ENCODE measurements around the gene FER.
A peak's percentile ranks its signal among the peaks of the same experiment; 100 is the strongest.

The FER gene

DNA sequence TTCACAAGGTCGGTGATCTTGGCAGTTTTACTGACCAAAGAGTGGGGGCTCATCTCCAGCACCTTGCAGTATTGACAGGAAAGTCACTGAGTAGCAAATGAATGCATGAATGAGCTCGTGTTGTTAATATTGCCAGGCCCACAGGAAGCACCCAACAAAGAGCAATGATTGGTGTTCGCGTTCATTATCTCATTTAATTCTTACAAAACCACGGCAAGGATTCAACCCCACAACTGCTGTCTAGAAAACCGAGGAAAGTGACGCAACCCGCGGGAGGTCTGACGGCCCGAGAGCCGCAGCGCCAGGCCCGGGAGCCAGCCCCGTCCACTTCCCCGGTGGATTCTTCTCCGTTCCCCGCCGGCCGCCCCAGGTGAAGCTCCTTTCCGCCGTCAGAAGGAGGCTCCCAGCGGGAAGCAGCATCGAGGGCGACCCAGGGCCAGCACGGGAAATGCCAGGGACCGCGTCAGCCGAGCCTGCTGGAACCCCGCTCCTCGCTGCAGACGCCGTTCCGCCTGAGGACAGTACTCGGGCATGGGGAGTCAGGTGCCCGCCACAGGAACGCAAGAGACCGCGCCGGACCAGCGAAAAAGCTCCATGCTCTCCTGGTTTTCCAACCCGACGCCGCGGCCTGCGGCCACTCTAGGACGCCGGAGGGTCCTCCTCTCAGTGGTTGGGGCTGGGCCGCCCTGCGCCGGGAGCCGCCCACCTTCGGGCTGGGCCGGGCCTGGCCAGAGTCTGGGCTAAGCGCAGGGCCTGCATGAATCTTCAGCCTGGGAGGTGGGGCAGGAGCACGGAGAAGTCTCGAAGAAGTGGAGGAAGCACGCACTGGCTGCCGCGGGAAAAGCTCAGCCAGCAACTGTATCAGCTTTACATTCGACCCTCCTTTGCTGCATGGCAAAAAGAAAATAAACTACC lies 19.8 kb upstream of the FER start:
- peak; percentile 92 for DNase-seq
- no peaks in the 10 kb centered on the region for H3K9me3 ChIP-seq
- no peaks in the 10 kb centered on the region for H3K36me3 ChIP-seq
- TF ChIP-seq, protein P1, sequence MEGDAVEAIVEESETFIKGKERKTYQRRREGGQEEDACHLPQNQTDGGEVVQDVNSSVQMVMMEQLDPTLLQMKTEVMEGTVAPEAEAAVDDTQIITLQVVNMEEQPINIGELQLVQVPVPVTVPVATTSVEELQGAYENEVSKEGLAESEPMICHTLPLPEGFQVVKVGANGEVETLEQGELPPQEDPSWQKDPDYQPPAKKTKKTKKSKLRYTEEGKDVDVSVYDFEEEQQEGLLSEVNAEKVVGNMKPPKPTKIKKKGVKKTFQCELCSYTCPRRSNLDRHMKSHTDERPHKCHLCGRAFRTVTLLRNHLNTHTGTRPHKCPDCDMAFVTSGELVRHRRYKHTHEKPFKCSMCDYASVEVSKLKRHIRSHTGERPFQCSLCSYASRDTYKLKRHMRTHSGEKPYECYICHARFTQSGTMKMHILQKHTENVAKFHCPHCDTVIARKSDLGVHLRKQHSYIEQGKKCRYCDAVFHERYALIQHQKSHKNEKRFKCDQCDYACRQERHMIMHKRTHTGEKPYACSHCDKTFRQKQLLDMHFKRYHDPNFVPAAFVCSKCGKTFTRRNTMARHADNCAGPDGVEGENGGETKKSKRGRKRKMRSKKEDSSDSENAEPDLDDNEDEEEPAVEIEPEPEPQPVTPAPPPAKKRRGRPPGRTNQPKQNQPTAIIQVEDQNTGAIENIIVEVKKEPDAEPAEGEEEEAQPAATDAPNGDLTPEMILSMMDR (IDR thresholded peaks at IDR 0.05; ENCODE audit: low read depth, low read length), result no peak
- H3K27me3 ChIP-seq, result no peaks in the 10 kb centered on the region
- peak overlapping the region; percentile 82 for H3K4me3 ChIP-seq (ENCODE audit: low read depth, low read length)
- H3K4me1 ChIP-seq, result no peaks in the 10 kb centered on the region

DNA sequence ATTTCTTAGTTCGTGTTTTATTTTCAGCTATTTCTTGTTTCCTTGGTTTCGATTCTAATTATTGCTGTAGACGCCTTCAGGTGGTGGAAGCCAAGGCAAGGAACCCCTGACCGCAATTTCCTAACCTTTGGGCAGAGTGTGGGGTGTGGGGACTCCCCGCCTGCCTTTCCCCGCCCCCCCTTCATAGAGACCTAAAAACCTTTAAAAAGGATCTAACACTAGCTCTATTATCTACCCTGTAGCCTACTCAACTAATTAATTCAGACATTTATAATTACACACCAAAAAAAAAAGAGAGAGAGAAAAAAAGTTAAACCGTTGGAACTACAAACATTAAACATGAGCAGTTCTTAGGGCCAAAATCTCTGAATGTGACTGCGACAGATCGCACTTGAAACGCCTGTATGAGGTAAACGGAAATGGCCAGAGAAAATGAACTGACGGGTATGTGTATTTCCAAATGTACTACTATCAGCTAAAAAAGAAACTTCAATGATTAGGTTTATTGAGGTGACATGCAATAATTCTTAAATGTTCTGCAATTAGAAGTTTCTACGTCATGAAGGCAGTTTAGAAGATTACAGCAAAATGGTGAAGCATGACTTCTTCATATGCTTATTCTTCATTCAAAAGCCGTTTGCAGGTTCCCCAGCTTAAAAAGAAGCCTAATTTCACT lies 19.0 kb upstream of the FER start:
- Histone ChIP-seq H3K4me1 (no peaks in the 10 kb centered on the region), H3K27me3 (no peaks in the 10 kb centered on the region), H3K4me3 (ENCODE audit: low read depth, low read length) (peak overlapping the region; percentile 82), H3K9me3 (no peaks in the 10 kb centered on the region; the same call in 1 of the 2 replicates), H3K36me3 (no peaks in the 10 kb centered on the region)
- TF ChIP-seq, protein P1 (IDR thresholded peaks at IDR 0.05; ENCODE audit: low read depth, low read length), result no peak
- DNase-seq, result no peak

DNA sequence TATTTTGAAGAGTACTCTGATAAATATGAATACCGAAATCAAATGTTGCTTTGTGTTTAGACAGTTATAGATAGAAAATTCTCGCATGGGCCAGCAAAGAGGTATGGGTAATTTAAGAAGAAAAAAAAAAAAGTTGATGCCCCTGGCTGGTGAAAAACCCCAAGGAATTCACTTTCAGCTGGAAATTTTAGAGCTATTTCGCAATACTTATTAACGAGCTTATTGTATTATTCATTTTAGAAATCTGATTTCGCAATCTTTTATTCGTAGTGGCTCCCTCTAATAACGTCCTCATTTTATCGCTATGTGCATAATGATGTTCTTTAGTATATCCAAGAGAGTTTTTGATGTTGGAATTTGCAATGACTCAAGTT lies 18.5 kb upstream of the FER start:
- no peak overlapping the region for H3K4me3 ChIP-seq (ENCODE audit: low read depth, low read length)
- DNase-seq, result no peak
- TF ChIP-seq, protein P1 (IDR thresholded peaks at IDR 0.05; ENCODE audit: low read depth, low read length), result no peak
- no peaks in the 10 kb centered on the region for H3K27me3 ChIP-seq
- no peaks in the 10 kb centered on the region for H3K36me3 ChIP-seq
- no peaks in the 10 kb centered on the region for H3K4me1 ChIP-seq
- no peaks in the 10 kb centered on the region; the same call in 1 of the 2 replicates for H3K9me3 ChIP-seq

DNA sequence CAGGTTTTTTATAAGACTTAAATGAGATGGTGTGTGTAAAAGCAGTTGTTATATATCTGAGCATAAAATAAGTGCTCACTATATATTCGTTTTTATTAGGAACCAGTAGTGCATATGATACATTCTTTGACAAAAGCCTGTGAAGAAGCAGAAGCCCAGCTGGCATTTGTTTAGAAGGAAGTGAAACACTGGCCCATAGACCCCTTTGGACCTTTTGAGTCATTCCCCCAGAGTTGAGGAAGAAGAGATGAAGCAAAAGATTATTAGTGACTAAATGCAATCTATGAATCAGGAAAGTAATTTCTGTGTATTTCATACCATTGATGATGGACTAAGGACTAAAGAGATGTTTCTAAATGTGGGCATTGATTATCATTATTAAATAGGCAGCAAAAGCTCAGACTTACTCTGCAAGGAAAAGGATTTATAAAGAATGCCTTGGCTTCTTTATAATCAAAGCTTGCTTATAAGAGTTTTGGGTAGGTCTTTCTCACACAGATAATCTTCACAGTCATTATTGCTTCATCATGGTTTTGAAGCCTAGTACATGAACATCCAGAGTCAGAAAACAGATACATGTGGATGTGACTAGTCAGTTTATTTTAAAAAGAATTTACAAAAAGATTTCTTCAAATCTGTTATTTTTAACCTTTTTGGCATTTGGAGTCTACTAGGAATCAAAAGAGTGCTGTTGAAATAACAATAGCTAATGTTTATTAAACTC lies 16.9 kb upstream of the FER start:
- Histone ChIP-seq H3K4me3 (ENCODE audit: low read depth, low read length) (no peak overlapping the region), H3K4me1 (peaks cover 4% of the 10 kb centered on the region; the same call in 1 of the 2 replicates), H3K36me3 (no peaks in the 10 kb centered on the region), H3K27me3 (no peaks in the 10 kb centered on the region), H3K9me3 (no peaks in the 10 kb centered on the region; the same call in 1 of the 2 replicates)
- TF ChIP-seq, protein P1 (IDR thresholded peaks at IDR 0.05; ENCODE audit: low read depth, low read length), result no peak
- no peak for DNase-seq

DNA sequence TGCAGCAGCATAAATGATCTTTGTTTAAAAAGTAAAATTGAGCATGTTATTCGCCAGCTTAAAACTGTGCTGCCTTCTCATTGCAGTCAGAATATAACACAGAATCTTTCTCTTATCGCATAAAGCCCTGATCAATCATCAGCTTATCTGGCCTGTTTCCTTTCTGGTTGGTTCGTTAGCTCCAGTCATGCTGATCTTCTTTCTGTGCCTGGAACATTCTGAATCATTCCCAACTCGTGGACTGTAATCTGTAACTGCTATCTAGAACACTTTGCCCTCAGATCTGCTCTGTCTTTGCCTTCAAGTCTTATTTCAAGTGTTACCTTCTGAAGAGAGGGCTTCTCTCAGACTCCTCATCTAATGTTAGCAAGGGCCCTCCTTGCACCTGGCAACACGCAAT lies 11.9 kb upstream of the FER start:
- Histone ChIP-seq H3K4me1 (peaks cover 11% of the 10 kb centered on the region; the same call in 1 of the 2 replicates), H3K4me3 (ENCODE audit: low read depth, low read length) (no peak overlapping the region), H3K9me3 (no peaks in the 10 kb centered on the region; the same call in 1 of the 2 replicates), H3K36me3 (no peaks in the 10 kb centered on the region), H3K27me3 (no peaks in the 10 kb centered on the region)
- no peak for DNase-seq
- TF ChIP-seq, protein P1 (IDR thresholded peaks at IDR 0.05; ENCODE audit: low read depth, low read length), result no peak

Data from BE2C (cell line).